Gastrocnemius medialis (tissue), 4 donors: ENCODE measurements around the gene MALL.

Experiments used
- CTCF ChIP-seq, 5 experiments: fragments of 450-650 bp in 3 of 5; fragments of 200-600 bp in 2 of 5; sonication (generic) in 2 of 5; IDR thresholded peaks in 4 of 5; conservative IDR thresholded peaks in 1 of 5; 1 replicate in 4 of 5; 2 replicates in 1 of 5; pipeline ENCODE4 v1.5.1; 2016 to 2019; ENCODE audit warnings: antibody characterized with exemption in 5 of 5, mild to moderate bottlenecking in 3 of 5, moderate library complexity in 3 of 5
- POLR2A ChIP-seq, 2 donors: fragments of 450-650 bp; IDR thresholded peaks; one replicate each; pipeline ENCODE4 v1.6.1; 2017; ENCODE audit warnings: antibody characterized with exemption in 2 of 2, mild to moderate bottlenecking in 2 of 2, moderate library complexity in 2 of 2

- no peak for TF ChIP-seq CTCF (IDR thresholded peaks at IDR 0.05 in 4 of 5, conservative IDR thresholded peaks at IDR 0.05 in 1 of 5)
- no peak for TF ChIP-seq POLR2A (IDR thresholded peaks at IDR 0.05)
Measured at GRCh38 chr2:110095994-110096633, 19.5 kb downstream of the MALL start.
